Breast epithelium (tissue), 4 donors: Measurements from ENCODE around the gene HBB. TPM values are rescaled to one million over a fixed set of nuclear protein-coding genes. Genes with fewer than 3 reads are reported as not detected.

Experiments
- DNase-seq, 2 donors: peaks; one replicate each; pipeline ENCODE4 v3.0.0-alpha.2; 2019; ENCODE audit warnings: low spot score in 2 of 2
- H3K27ac ChIP-seq, 2 donors: fragments of 200-600 bp; sonication (generic) in 1 of 2; one replicate each; pipeline ENCODE4 v1.5.1; 2016 to 2019; ENCODE audit warnings: mild to moderate bottlenecking in 1 of 2
- H3K27me3 ChIP-seq, 2 donors: fragments of 200-600 bp; sonication (generic) in 1 of 2; one replicate each; pipeline versions ENCODE4 v1.5.1 to v1.6.0; 2017 to 2019; ENCODE audit warnings: control low read depth in 1 of 2, mild to moderate bottlenecking in 1 of 2
- H3K36me3 ChIP-seq: fragments of 200-600 bp; one replicate; pipeline ENCODE4 v1.5.1; 2019
- H3K4me1 ChIP-seq, 2 donors: fragments of 200-600 bp; sonication (generic); one replicate each; pipeline ENCODE4 v1.5.1; 2016 to 2019; ENCODE audit warnings: control low read depth in 1 of 2
- H3K4me3 ChIP-seq, 3 donors: fragments of 200-600 bp; sonication (generic); 1 replicate in 2 of 3; 2 replicates in 1 of 3; pipeline ENCODE4 v1.5.1; 2016 to 2019; ENCODE audit warnings: mild to moderate bottlenecking in 3 of 3, moderate library complexity in 2 of 3
- H3K9me3 ChIP-seq, 2 donors: fragments of 200-600 bp; sonication (generic) in 1 of 2; one replicate each; pipeline ENCODE4 v1.5.1; 2016 to 2019; ENCODE audit warnings: control low read depth in 1 of 2
- POLR2A ChIP-seq: fragments of 450-650 bp; IDR thresholded peaks from one replicate; pipeline ENCODE4 v1.6.1; 2016; ENCODE audit warnings: antibody characterized with exemption, mild to moderate bottlenecking, moderate library complexity
- POLR2AphosphoS5 ChIP-seq, 3 donors: sonication (generic); formaldehyde crosslinking; IDR thresholded peaks; one replicate each; pipeline ENCODE4 v1.6.1; 2017; ENCODE audit warnings: antibody characterized with exemption in 3 of 3
- intact Hi-C: fragments of 100-400 bp; cut with DNase I; formaldehyde crosslinking; loops from one replicate; pipeline ENCODE4 v1.15.1; 2023; ENCODE audit warnings: low total_unique reads
- total RNA-seq, 3 donors: library from RNA; depleted of rRNA; stranded (reverse); fragments of >200 nt; gene quantifications; one replicate each; pipeline ENCODE4 v1.1.0, GENCODE V29; 2016
- TF ChIP-seq, protein P1 (sequence below), 3 donors: fragments of 450-650 bp; IDR thresholded peaks; one replicate each; pipeline ENCODE4 v1.5.1; 2016 to 2017; ENCODE audit warnings: antibody characterized with exemption in 3 of 3, mild to moderate bottlenecking in 3 of 3, moderate library complexity in 3 of 3

The HBB gene
- total RNA-seq, 3 donors from 2014 or later = 71.8 to 334 (median 143) TPM

DNA sequence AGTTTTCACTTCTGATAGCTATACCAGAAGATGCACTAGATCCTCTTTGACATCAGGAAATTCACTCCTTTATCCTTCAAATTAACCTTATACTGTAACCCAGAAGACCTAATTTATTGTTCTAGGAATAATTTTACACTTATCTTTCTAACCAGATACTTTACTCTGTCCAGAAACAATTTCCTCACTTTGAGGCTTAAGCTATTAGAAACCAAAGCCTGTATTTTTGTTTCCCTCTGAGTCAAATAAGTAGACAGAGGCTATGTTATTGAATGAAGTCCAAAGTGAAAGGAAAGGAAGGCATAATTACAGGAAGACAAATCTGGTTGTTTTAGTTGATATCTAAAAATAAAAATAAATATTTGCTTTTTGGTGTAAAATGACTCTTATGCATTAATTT is 28.6 kb downstream of the HBB start:
- no peak for TF ChIP-seq POLR2A
- no peak for TF ChIP-seq POLR2AphosphoS5 (IDR thresholded peaks at IDR 0.05)
- TF ChIP-seq, protein P1, sequence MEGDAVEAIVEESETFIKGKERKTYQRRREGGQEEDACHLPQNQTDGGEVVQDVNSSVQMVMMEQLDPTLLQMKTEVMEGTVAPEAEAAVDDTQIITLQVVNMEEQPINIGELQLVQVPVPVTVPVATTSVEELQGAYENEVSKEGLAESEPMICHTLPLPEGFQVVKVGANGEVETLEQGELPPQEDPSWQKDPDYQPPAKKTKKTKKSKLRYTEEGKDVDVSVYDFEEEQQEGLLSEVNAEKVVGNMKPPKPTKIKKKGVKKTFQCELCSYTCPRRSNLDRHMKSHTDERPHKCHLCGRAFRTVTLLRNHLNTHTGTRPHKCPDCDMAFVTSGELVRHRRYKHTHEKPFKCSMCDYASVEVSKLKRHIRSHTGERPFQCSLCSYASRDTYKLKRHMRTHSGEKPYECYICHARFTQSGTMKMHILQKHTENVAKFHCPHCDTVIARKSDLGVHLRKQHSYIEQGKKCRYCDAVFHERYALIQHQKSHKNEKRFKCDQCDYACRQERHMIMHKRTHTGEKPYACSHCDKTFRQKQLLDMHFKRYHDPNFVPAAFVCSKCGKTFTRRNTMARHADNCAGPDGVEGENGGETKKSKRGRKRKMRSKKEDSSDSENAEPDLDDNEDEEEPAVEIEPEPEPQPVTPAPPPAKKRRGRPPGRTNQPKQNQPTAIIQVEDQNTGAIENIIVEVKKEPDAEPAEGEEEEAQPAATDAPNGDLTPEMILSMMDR (IDR thresholded peaks at IDR 0.05) = no peak
- Histone ChIP-seq H3K9me3 (no peaks in the 10 kb centered on the region), H3K4me3 (no peak overlapping the region), H3K36me3 (no peaks in the 10 kb centered on the region), H3K27ac (no peak overlapping the region), H3K4me1 (no peaks in the 10 kb centered on the region), H3K27me3 (no peaks in the 10 kb centered on the region)
- intact Hi-C loops = no loop called here
- DNase-seq = no peak

DNA sequence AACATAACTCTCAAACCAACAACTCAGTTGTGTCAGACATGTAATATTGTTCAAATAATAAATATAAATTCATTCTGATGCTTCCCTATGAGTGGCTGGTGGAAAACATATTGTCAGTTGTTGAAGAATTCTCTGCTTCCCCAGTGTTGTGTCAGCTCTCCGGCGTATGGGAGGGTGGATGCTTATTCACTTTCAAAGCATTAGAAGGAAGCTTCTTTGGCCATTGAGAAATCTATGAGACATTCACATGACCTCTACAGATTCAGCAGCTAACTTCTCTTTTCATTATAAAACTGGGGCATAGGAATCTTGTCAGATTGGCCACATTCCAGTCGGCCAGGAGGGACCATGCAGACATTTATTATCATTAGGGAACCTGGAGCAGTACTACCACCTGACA is 29.3 kb downstream of the HBB start:
- no peak overlapping the region for H3K27ac ChIP-seq
- intact Hi-C loops = no loop called here
- no peaks in the 10 kb centered on the region for H3K9me3 ChIP-seq
- H3K4me3 ChIP-seq = no peak overlapping the region
- TF ChIP-seq POLR2A (no peak), POLR2AphosphoS5 (IDR thresholded peaks at IDR 0.05) (no peak)
- TF ChIP-seq, protein P1 (IDR thresholded peaks at IDR 0.05) = no peak
- no peaks in the 10 kb centered on the region for H3K4me1 ChIP-seq
- DNase-seq = no peak
- H3K27me3 ChIP-seq = no peaks in the 10 kb centered on the region
- H3K36me3 ChIP-seq = no peaks in the 10 kb centered on the region

DNA sequence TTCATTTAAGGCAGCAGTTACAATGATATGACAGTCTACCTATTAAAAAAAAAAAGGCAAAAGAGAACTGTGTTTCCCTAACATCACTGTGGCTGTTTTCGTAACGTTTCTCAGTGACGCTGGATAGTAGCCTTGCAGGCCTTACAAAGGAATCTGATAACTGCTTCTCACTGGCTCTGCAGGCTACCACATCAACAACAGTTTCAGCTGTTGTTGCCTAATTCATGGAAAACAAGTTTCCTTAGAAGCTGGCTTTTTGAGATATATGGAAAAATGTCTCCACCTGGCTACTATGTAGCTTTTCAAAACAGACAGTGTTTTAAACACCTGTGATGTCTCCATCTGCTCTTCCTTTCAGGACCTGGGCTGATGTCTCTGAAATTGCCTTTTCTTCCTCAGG is 30.1 kb downstream of the HBB start:
- DNase-seq = no peak
- no peak for TF ChIP-seq POLR2A
- no peak for TF ChIP-seq POLR2AphosphoS5 (IDR thresholded peaks at IDR 0.05)
- H3K4me1 ChIP-seq = no peaks in the 10 kb centered on the region
- H3K36me3 ChIP-seq = no peaks in the 10 kb centered on the region
- no peak overlapping the region for H3K4me3 ChIP-seq
- H3K27me3 ChIP-seq = no peaks in the 10 kb centered on the region
- no peak overlapping the region for H3K27ac ChIP-seq
- H3K9me3 ChIP-seq = no peaks in the 10 kb centered on the region
- intact Hi-C loops = no loop called here

DNA sequence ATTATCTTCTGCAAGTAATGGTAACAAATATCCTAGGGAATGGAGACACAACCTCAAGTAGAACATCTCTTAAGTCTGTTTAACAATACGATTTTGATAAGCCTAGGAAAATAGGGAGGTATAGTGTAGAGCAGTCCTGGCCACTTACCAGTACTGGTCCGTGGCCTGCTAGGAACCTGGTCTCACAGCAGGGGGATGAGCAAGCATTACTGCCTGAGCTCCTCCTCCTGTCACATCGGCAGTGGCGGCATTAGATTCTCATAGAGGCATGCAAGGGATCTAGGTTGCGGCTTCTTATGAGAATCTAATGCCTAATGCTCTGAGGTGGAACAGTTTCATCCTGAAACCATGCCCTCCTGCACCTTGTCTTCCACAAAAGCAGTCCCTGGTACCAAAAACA is 30.8 kb downstream of the HBB start:
- intact Hi-C loops = no loop called here
- Histone ChIP-seq H3K27ac (no peak overlapping the region), H3K9me3 (no peaks in the 10 kb centered on the region), H3K4me1 (no peaks in the 10 kb centered on the region), H3K4me3 (no peak overlapping the region), H3K27me3 (no peaks in the 10 kb centered on the region), H3K36me3 (no peaks in the 10 kb centered on the region)
- no peak for DNase-seq
- TF ChIP-seq, protein P1 (IDR thresholded peaks at IDR 0.05) = no peak
- TF ChIP-seq POLR2AphosphoS5 (IDR thresholded peaks at IDR 0.05) (no peak), POLR2A (no peak)

DNA sequence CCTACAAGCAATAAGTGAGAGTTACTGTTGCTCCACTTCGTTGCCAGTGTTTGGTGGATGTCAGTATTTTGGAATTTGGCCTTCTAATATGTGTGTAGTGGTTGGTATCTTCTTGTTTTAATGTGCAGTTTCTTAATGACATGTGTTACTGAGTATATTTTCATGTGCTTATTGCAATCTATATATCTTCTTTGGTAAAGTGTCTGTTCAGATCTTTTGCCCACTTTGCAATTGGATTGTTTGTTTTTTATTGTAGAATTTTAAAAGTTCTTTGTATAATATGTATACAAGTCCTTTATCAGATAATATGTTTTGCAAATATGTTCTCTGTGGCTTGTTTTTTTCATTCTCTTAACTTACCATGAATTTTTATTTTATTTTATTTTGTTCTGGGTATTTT is 34.1 kb downstream of the HBB start:
- TF ChIP-seq POLR2AphosphoS5 (IDR thresholded peaks at IDR 0.05) (no peak), POLR2A (no peak)

DNA sequence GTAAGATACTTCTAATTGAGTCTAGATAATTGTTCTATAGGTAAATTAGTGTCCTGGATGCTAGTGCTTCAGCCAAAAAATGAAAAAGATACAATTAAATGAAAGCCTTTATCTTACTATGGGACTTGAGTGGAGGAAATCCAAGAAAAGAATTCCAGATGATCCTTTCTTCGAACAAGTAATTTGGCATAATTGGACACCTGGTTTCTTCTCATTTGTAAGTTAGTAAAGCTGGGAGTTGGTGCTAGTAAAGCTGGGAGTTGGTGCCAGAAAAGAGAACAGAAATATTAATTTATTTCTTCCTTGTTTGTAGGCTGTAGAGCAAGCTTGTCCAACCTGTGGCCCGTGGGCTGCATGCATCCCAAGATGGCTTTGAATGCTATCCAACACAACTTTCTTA is 38.7 kb downstream of the HBB start:
- DNase-seq = no peak
- H3K27ac ChIP-seq = no peak overlapping the region
- H3K4me1 ChIP-seq = no peaks in the 10 kb centered on the region
- H3K4me3 ChIP-seq = no peak overlapping the region
- intact Hi-C loops = no loop called here
- TF ChIP-seq POLR2AphosphoS5 (IDR thresholded peaks at IDR 0.05) (no peak), POLR2A (no peak)
- TF ChIP-seq, protein P1 (IDR thresholded peaks at IDR 0.05) = no peak
- no peaks in the 10 kb centered on the region for H3K36me3 ChIP-seq
- H3K9me3 ChIP-seq = peaks cover 0 to 7% of the 10 kb centered on the region in 2 donors
- H3K27me3 ChIP-seq = no peaks in the 10 kb centered on the region

More for the DNA sequence above, 34.1 kb downstream of the HBB start:
- Histone ChIP-seq H3K4me1 (no peaks in the 10 kb centered on the region), H3K36me3 (no peaks in the 10 kb centered on the region), H3K27ac (no peak overlapping the region), H3K27me3 (no peaks in the 10 kb centered on the region), H3K9me3 (peaks cover 0 to 7% of the 10 kb centered on the region in 2 donors), H3K4me3 (no peak overlapping the region)
- DNase-seq = no peak
- intact Hi-C loops = no loop called here
